SJCRH30 (cell line): ENCODE measurements around the gene MPRIP. TPM values are rescaled to one million over a fixed set of nuclear protein-coding genes. Genes with fewer than 3 reads are reported as not detected.
A peak's percentile ranks its signal among the peaks of the same experiment; 100 is the strongest.

Experiments used
- DNase-seq, 2 experiments: peaks; one replicate each; pipeline ENCODE4 v3.0.0-alpha.2; 2015 to 2020
- H3K27ac ChIP-seq: fragments of 250-450 bp; sonication (Bioruptor Pico); 2 replicates; pipeline ENCODE4 v1.5.1; 2020; ENCODE audit warnings: mild to moderate bottlenecking, moderate library complexity
- H3K27me3 ChIP-seq: fragments of 250-450 bp; sonication (Bioruptor Pico); 2 replicates; pipeline ENCODE4 v1.5.1; 2020; ENCODE audit warnings: mild to moderate bottlenecking, moderate library complexity
- H3K36me3 ChIP-seq: fragments of 250-450 bp; sonication (Bioruptor Pico); 2 replicates; pipeline ENCODE4 v1.5.1; 2020; ENCODE audit warnings: mild to moderate bottlenecking, moderate library complexity
- H3K4me1 ChIP-seq: fragments of 250-450 bp; sonication (Bioruptor Pico); 2 replicates; pipeline ENCODE4 v1.5.1; 2020; ENCODE audit warnings: mild to moderate bottlenecking, moderate library complexity
- H3K4me3 ChIP-seq: fragments of 250-450 bp; sonication (Bioruptor Pico); 2 replicates; pipeline ENCODE4 v1.5.1; 2020; ENCODE audit warnings: mild to moderate bottlenecking, moderate library complexity
- H3K9me3 ChIP-seq: fragments of 250-450 bp; sonication (Bioruptor Pico); replicated peaks from 2 replicates; pipeline ENCODE4 v1.5.1; 2020; ENCODE audit warnings: mild to moderate bottlenecking, moderate library complexity
- total RNA-seq: library from RNA; depleted of rRNA; stranded (reverse); fragments of >200 nt; shearing (Covaris generic); gene quantifications from 2 replicates; pipeline ENCODE4 v1.2.3, GENCODE V29; 2014

Gene MPRIP
- total RNA-seq, 1 experiment from 2014 or later: 312 TPM

- Histone ChIP-seq H3K36me3 (peaks cover 14% of the 10 kb centered on the region; the same call in 1 of the 2 replicates), H3K4me3 (no peak overlapping the region), H3K27ac (no peak overlapping the region), H3K4me1 (no peaks in the 10 kb centered on the region), H3K27me3 (no peaks in the 10 kb centered on the region), H3K9me3 (no peaks in the 10 kb centered on the region)
- DNase-seq: no peak
These were observed 156.0 kb downstream of the MPRIP start for GRCh38 chr17:17198281-17198680.

- Histone ChIP-seq H3K36me3 (peaks cover 14% of the 10 kb centered on the region; the same call in 1 of the 2 replicates), H3K4me1 (peaks cover 7% of the 10 kb centered on the region), H3K27ac (no peak overlapping the region), H3K4me3 (no peak overlapping the region), H3K9me3 (no peaks in the 10 kb centered on the region), H3K27me3 (no peaks in the 10 kb centered on the region)
- DNase-seq: no peak
These were observed 158.1 kb downstream of the MPRIP start for GRCh38 chr17:17200311-17200710.

- H3K9me3 ChIP-seq: no peaks in the 10 kb centered on the region
- no peak for DNase-seq
- H3K36me3 ChIP-seq: peaks cover 14% of the 10 kb centered on the region; the same call in 1 of the 2 replicates
- no peak overlapping the region for H3K4me3 ChIP-seq
- no peaks in the 10 kb centered on the region for H3K27me3 ChIP-seq
- peaks cover 7% of the 10 kb centered on the region for H3K4me1 ChIP-seq
- no peak overlapping the region for H3K27ac ChIP-seq
These were observed 158.6 kb downstream of the MPRIP start for GRCh38 chr17:17200831-17201230.

DNA sequence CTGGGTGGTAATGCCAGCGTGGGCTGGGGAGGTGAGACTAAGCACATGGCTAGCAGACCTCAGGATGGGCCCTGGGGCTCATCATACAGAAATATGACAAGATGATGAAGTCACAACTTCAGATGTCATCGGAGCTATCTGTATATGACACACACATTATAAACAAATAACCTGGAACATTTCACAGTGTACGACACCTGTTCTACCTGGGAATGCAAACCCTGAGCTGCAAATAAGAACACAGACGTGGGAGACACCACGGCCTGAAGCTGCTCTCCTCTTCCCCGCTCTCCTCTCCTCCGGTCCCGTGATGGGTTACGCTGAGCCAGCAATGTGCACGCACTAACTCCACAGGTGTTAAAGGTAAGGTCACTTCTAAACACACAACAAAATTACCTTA lies 159.0 kb downstream of the MPRIP start:
- no peaks in the 10 kb centered on the region for H3K9me3 ChIP-seq
- no peak for DNase-seq
- H3K4me1 ChIP-seq: peaks cover 7% of the 10 kb centered on the region
- peaks cover 14% of the 10 kb centered on the region; the same call in 1 of the 2 replicates for H3K36me3 ChIP-seq
- H3K27me3 ChIP-seq: no peaks in the 10 kb centered on the region
- H3K4me3 ChIP-seq: no peak overlapping the region
- H3K27ac ChIP-seq: no peak overlapping the region

DNA sequence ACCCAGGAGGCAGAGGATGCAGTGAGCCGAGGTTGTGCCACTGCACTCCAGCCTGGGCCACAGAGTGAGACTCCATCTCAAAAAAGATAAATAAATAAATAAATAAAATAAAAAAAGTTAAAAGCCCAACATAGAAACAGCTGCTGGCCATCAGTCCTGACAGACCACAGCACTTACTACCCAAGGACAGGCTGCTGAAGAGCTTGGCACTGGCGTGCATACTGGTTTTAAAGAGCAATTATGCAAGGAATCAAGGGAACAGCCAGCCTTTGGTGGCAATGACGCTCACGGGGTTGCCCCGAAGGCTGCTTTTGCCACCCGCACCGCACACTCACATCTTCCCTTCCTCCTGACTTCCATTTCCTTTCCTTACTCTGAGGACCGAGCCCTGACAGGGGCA lies 159.7 kb downstream of the MPRIP start:
- Histone ChIP-seq H3K9me3 (no peaks in the 10 kb centered on the region), H3K4me3 (no peak overlapping the region), H3K36me3 (peaks cover 14% of the 10 kb centered on the region; the same call in 1 of the 2 replicates), H3K4me1 (peaks cover 7% of the 10 kb centered on the region), H3K27me3 (no peaks in the 10 kb centered on the region), H3K27ac (no peak overlapping the region)
- DNase-seq: no peak

DNA sequence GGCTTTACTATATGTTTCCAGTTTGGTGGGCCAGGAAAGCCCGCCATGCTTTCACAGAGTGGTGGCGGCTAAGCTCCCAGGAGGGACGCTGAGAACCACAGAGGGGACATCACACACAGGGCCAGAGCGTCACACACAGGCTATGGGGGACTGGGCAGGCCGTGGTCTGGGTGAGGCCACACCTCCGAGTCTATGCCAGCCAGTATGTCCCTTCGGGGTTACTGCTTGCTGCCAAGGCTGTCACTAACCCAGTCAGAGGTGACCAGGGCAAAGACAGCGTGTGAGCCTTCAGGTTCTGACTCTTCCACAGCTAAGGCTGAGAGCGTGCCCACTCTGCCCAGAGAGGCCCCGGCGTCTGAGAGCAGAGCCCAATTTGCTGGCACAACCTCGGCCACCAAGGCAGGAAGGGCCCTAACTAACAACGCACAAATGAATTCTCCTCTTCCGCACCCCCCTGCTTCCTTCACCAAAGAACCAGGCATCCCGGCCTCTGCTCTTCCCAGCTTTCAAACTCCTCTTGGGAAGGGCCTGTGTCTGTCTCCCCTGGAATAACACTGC lies 161.0 kb downstream of the MPRIP start:
- no peaks in the 10 kb centered on the region for H3K9me3 ChIP-seq
- no peak overlapping the region for H3K27ac ChIP-seq
- no peak overlapping the region for H3K4me3 ChIP-seq
- H3K27me3 ChIP-seq: no peaks in the 10 kb centered on the region
- peaks cover 7% of the 10 kb centered on the region for H3K4me1 ChIP-seq
- DNase-seq: no peak
- H3K36me3 ChIP-seq: peaks cover 14% of the 10 kb centered on the region; the same call in 1 of the 2 replicates

DNA sequence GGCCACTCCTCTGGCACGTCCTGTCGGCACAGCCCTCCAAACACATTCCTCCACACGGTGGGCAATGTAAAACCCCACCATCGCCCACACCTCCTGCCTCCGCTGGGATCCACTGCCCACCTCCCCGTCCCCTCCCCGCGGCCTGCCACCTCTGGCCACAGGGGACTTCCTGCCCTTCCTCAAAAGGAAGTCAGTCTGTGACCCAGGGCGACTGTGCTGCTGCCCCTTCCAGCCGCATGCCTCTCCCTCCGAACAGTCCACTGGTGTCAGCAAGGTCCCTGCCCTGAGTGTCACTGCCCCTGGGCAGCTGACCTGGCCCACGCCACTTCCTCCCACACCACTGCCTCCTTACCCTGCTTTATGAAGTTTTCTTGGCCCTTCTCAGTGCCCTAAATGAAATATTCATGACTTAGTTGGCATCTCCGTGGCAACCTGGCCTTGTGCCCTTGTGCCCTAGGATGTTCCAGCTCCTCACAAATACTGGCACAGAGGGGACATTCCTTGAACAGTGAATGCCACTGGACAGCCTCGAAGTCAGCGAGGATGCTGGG lies 161.9 kb downstream of the MPRIP start:
- no peaks in the 10 kb centered on the region for H3K9me3 ChIP-seq
- H3K27me3 ChIP-seq: no peaks in the 10 kb centered on the region
- DNase-seq: no peak
- no peak overlapping the region for H3K27ac ChIP-seq
- peaks cover 14% of the 10 kb centered on the region; the same call in 1 of the 2 replicates for H3K36me3 ChIP-seq
- H3K4me3 ChIP-seq: peak overlapping the region; percentile 64
- H3K4me1 ChIP-seq: peaks cover 7% of the 10 kb centered on the region

GRCh38 chr17:17204635-17205231 lies 162.5 kb downstream of the MPRIP start:
- Histone ChIP-seq H3K4me1 (peaks cover 7% of the 10 kb centered on the region), H3K27me3 (no peaks in the 10 kb centered on the region), H3K4me3 (peak overlapping the region; percentile 64), H3K9me3 (no peaks in the 10 kb centered on the region), H3K36me3 (peaks cover 13% of the 10 kb centered on the region; the same call in 1 of the 2 replicates), H3K27ac (no peak overlapping the region; the same call in 1 of the 2 replicates)
- DNase-seq: no peak

DNA sequence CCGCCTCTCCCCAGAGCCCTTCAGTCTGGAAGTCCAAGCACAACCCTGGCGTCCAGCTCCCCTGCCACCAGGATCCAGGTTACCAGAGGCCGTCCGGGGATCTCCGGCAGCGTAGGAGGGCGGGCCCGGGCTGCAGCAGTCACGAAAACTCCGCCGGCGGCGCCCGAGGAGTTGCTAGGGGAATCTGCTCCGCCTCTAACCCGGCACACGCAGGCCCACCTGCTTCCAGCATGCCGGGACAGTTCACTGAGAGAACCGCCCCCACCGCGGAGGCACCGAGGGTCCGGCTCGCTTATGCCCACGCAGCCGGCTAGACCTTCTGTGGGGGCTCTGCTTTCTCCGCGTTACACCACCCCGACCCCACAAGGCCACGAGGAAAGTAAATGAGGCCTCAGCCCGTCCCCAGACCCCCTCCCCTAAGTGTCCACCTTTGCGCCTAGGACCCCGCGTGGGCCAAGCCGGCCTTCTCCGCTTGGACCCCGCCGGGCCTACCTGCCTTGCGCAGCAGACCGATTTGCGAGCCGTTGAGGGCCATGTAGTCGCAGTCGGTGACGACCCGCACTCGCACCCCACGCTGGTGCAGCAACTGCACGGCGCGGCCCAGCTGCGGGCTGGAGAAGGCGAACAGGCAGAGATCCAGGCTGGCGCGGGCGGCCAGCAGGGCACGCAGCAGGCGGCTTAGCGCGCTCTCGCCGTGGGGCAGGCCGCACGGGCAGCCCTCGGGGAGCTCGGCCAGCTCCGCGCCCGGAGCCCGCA lies 163.3 kb downstream of the MPRIP start:
- Histone ChIP-seq H3K4me1 (peaks cover 7% of the 10 kb centered on the region), H3K27me3 (no peaks in the 10 kb centered on the region), H3K4me3 (peak overlapping the region; percentile 64), H3K36me3 (peaks cover 14% of the 10 kb centered on the region), H3K9me3 (no peaks in the 10 kb centered on the region), H3K27ac (peak overlapping the region; percentile 17)
- peak; percentile 92 for DNase-seq

DNA sequence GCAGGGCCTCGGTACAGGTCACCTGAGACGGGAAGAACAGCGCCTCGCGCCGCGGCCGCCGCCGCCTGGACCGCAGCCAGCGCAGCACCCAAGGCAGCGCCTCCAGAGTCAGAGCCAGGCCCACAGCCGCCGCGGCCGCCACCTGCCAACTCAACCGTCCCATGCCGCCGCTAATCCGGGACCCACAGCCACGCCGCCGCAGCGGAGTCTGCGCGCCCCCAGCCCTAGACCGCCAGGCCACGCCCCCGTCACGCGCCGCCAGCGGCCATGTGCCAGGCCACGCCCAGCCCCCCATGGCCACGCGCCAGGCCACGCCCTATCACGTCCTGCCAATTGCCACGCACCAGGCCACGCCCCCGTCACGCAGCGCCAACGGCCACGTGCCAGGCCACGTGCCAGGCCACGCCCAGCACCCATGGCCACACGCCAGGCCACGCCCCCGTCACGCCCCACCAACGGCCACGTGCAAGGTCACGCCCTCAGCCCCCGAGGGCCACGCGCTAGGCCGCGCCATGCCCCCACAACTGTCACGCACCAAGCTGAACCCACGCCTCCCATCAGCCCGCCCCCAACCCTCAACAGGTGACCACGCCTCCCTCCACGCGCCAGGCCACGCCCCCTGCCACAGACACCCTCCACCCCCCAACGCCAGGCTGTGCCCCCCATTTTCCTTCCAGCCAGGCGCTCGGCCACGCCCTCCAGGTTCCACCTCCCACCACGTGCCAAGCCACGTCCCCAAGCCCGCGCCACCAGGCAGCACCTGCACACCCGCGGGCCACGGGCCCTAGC lies 164.1 kb downstream of the MPRIP start, which contains the start of gene PLD6:
PLD6 (minus strand) TSS at position 210 of the 789 bp plus-strand sequence; CDS start at position 163, 47 bp downstream.
- DNase-seq: peak; percentile 99 to 100
- Histone ChIP-seq H3K4me1 (peaks cover 7% of the 10 kb centered on the region), H3K36me3 (peaks cover 16% of the 10 kb centered on the region), H3K27ac (peak within 1 kb of the TSS; percentile 17), H3K27me3 (no peaks in the 10 kb centered on the region), H3K4me3 (peak within 1 kb of the TSS; percentile 64), H3K9me3 (no peaks in the 10 kb centered on the region)

DNA sequence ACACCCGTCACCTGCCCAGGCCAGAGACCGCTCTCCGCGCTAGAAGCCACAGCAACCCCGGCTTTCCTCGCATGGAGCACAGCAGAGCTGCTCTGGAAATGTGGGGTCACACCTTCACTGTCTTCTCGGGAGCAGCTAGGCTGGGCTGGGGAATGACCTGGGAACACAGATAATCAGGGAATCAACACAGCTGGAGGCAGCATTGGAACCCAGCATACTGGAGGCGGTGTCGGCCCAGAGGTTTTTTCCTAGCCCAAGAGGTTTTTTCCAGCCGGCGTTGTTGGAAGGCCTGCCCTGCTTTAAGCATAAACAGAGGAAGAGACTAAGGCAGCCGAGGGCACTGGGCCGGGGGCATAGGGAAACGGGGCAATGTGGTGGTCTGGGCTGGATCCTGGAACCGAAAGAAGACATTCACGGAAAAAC lies 164.7 kb downstream of the MPRIP start:
- Histone ChIP-seq H3K36me3 (peaks cover 21% of the 10 kb centered on the region), H3K4me1 (peaks cover 7% of the 10 kb centered on the region), H3K4me3 (peak overlapping the region; percentile 64), H3K27me3 (no peaks in the 10 kb centered on the region), H3K9me3 (no peaks in the 10 kb centered on the region), H3K27ac (no peak overlapping the region)
- no peak for DNase-seq

DNA sequence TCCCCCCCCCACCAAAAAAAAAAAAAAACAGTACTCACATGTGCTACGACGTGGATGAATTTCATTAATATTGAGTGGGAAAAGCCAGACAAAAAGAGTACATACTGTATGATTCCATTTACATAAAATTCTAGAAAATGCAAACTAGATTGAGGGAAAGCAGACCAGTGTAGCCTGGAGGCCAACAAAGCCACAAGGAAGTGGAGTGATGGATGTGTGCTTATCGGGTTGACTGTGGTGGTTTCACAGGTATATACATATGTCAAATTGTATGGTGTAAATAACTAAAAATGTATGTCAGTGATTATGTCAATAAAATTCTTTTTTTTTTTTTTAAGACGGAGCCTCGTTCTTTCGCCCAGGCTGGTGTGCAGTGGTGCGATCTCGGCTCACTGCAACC lies 165.7 kb downstream of the MPRIP start:
- Histone ChIP-seq H3K4me1 (peaks cover 7% of the 10 kb centered on the region), H3K4me3 (no peak overlapping the region), H3K27ac (no peak overlapping the region), H3K9me3 (no peaks in the 10 kb centered on the region), H3K36me3 (peaks cover 24% of the 10 kb centered on the region), H3K27me3 (no peaks in the 10 kb centered on the region)
- no peak for DNase-seq

- H3K4me3 ChIP-seq: no peak overlapping the region
- H3K9me3 ChIP-seq: no peaks in the 10 kb centered on the region
- no peak overlapping the region for H3K27ac ChIP-seq
- DNase-seq: no peak
- no peaks in the 10 kb centered on the region for H3K27me3 ChIP-seq
- no peaks in the 10 kb centered on the region for H3K4me1 ChIP-seq
- H3K36me3 ChIP-seq: peaks cover 79% of the 10 kb centered on the region
These were observed 171.5 kb downstream of the MPRIP start for GRCh38 chr17:17213775-17214174.
